ENCODE measurements around the gene PTCD2.

Gene PTCD2

GRCh38 chr5:72417333-72418062 lies 97.3 kb downstream of the PTCD2 start:
- no peak for DNase-seq (ENCODE audit: low spot score)
